Measurements from ENCODE around the gene CCR9.

DNA sequence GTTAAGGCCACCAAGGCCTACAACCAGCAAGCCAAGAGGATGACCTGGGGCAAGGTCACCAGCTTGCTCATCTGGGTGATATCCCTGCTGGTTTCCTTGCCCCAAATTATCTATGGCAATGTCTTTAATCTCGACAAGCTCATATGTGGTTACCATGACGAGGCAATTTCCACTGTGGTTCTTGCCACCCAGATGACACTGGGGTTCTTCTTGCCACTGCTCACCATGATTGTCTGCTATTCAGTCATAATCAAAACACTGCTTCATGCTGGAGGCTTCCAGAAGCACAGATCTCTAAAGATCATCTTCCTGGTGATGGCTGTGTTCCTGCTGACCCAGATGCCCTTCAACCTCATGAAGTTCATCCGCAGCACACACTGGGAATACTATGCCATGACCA is 60.5 kb downstream of the CCR9 start:
- TF ChIP-seq CTCF (conservative IDR thresholded peaks at IDR 0.05; ENCODE audit: low read depth, low read length) (no peak), EZH2 (IDR thresholded peaks at IDR 0.05; ENCODE audit: borderline replicate concordance, low read depth, low read length, poor library complexity, severe bottlenecking) (no peak)

Data from A673 (cell line).